ENCODE measurements around the gene MEIS1.

GRCh38 chr2:66515743-66516142, 80.8 kb downstream of the MEIS1 start:
- no peak for TF ChIP-seq CTCF (IDR thresholded peaks at IDR 0.05; ENCODE audit: extremely low read depth in 1 of 2, insufficient read depth in 1 of 2, low read depth in 1 of 2, low read length in 2 of 2)
- TF ChIP-seq POLR2A (IDR thresholded peaks at IDR 0.05; ENCODE audit: low read depth, low read length): no peak

Data from endothelial cell of umbilical vein (primary cell).